HG03175 (cell line): ENCODE data around the gene DDHD1.

Experiments
- ATAC-seq: cut with Tn5 transposase; IDR thresholded peaks from one replicate; pipeline ENCODE4 v1.9.1; 2021; ENCODE audit warnings: mild to moderate bottlenecking, moderate library complexity; ENCODE audit not compliant: unreplicated experiment

The DDHD1 gene

GRCh38 chr14:53035336-53036210 is 117.5 kb downstream of the DDHD1 start:
- no peak for ATAC-seq

DNA sequence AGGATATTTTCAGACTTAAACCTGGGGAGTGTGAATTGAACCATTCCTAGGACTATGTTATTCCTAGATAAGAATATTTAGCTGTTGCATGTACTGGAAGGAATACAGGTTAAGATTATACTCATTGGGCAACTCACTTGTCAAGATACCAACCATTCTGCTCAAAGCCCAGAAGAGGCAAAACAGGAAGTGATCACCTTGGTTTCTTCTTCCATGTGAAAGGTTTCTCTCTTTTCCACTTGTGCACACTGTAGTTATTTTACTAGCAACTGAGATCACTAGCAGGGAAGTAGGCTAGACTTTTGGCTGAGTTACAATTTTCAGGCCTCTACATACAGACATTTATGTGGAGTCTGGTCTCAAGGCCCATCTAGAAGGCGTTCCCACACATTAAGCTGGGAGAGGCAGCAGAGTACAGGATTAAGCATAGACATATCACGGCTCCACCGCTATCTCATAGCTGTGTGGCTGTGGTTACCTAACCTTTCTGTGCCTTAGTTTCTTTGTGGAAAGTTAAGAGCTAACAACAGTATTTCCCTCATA is 118.4 kb downstream of the DDHD1 start:
- ATAC-seq, result no peak

- ATAC-seq, result no peak
These were observed 119.1 kb downstream of the DDHD1 start for GRCh38 chr14:53034036-53034435.

- ATAC-seq, result no peak
These were observed 120.2 kb downstream of the DDHD1 start for GRCh38 chr14:53032838-53033390.

GRCh38 chr14:53032161-53032803 is 120.8 kb downstream of the DDHD1 start:
- ATAC-seq, result no peak

- no peak for ATAC-seq
These were observed 125.6 kb downstream of the DDHD1 start for GRCh38 chr14:53027562-53027961.

GRCh38 chr14:53027041-53027440 is 126.1 kb downstream of the DDHD1 start:
- ATAC-seq, result no peak

DNA sequence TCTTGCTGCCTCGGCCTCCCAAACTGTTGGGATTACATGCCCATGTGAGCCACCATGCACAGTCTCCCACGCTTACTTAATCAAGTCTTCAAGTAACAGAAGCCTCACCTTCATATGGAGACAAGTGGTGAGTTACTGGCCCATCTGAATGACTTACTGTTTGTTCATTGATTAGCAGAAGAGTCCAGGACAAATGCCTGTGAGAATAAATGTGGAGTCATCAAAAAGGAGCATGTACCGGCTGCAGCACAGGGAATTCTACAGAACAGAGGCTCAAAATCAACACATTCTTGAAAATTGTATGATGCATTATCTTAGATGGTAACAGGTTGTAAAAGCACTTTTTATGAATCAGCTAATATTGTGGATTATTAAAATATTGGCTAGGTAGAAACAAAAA is 129.8 kb downstream of the DDHD1 start:
- ATAC-seq, result no peak

DNA sequence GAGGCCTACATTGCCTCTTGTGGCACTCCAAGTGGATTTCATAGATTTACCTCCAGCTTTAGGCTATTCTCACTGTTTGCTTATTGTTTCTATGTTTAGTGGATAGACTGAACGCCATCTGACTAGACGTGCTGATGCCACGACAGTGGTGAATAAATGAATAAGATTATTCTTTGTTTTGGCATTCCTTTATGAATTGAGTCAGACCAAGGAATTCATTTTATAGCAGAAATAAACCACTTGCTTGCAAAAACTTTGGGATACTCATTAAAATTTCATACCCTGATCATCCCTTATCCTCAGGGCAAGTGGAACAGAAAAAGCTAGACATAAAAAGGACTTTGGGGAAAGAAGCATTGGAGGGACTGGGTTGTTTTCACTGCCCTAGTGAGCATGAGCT is 130.5 kb downstream of the DDHD1 start:
- no peak for ATAC-seq

- ATAC-seq, result no peak
These were observed 132.8 kb downstream of the DDHD1 start for GRCh38 chr14:53020193-53020932.

- no peak for ATAC-seq
These were observed 133.7 kb downstream of the DDHD1 start for GRCh38 chr14:53019406-53019805.

GRCh38 chr14:53017837-53018236 is 135.3 kb downstream of the DDHD1 start:
- no peak for ATAC-seq

GRCh38 chr14:53016919-53017318 is 136.2 kb downstream of the DDHD1 start:
- ATAC-seq, result no peak

DNA sequence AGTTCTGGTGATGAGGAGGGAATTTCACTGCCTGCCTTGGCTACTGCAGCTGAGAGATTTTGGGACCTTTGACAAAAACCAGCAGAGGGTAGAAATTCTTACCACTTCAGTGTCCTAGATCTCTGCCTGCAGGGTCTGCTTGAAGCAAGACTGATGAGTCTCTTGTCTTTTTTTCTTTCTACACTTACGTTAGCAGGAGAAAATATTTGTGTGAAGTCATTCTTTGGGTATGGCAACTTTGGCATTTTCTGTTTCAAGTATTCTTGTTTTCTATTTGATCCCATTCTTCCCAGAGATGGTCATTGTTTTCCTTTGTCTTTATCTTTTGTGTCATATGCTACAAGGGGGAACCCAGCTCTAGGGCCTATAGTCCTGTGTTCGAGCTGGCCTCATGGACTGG is 136.6 kb downstream of the DDHD1 start:
- no peak for ATAC-seq

DNA sequence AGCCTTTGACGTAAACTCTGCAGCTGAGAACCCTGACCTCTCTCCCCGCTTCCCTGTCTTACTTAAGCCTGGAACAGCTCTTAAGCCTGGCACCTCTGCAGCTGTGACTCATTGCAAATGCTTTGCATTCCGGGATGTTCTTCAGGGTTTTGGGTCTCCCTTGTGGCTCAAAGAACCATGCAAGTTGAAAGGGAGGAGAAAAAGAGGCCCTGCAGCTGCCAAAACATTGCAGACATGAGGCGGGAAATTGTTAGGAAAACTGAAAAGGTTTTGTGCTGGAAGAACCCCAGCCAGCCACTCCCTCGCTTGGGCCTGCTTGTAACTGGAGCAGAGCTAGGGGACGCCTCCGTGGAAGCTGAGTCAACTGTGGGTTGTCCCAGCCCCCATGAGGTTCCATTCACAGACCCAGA is 142.1 kb downstream of the DDHD1 start:
- ATAC-seq, result no peak

DNA sequence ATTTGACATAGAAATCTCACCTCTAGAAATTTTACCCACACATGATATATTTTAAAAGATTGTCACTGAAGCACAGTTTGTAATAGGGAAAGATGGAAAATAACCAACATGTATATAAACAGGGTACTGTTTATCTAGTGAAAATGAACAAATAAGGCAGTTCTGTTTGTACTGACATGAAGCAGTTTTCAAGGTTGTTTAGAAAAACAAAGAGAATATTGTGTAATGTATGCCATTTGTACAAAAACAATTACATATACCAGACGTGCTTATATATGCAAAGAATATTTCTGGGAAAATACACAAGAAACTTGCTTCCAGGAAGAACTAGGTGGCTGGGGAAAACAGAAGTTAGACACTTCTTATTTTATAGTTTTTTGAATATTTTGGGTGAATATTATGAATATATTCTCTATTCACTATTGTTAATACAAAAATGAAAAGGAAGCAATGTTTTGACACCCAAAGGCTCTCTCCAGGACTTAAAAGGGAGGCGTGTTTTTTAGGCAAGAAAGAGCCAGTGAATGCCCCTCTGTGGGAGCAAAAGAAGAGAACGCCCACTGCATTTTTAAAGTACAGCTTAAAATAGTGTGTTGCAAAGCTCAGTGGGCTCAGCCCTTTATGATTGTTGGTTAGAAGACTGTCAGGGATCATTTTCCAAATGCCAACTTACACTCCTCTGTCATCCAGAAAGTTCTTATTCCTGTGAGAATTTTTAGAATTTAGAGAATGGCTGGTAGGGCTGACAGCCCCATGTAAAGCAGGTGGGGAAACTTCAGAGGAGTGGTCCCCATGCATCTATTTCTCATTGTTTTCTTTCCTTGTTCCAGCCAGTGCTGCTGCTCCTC is 142.7 kb downstream of the DDHD1 start:
- ATAC-seq, result no peak

DNA sequence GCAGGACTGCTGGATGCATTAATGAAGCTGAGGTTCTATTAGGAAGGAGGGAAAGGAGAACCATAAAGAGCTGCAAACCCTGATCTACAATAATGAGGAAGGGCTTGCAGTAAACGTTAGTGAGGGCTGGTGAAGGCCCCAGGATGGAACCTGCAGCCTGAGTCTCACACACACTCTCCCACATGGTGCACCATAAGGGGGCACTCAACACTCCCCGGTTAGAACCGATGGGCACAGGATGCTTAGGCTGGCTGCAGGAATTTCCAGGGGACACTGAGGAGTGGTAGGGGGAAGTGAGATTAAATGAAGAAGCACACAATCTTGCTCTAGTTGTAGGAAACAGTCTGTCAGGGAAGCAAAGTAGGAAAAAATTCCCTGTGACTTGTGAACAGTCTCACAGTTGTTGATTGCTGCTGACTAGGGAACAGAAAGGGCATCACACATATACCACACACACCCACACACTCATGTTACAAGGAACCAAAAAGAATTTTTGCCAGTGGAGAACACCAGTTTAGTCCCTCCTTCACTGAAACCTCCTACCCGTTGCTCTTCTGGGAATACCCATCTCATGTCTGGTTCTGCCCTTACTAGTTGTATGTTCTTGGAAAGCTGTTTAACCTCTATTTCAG is 146.1 kb downstream of the DDHD1 start:
- no peak for ATAC-seq

DNA sequence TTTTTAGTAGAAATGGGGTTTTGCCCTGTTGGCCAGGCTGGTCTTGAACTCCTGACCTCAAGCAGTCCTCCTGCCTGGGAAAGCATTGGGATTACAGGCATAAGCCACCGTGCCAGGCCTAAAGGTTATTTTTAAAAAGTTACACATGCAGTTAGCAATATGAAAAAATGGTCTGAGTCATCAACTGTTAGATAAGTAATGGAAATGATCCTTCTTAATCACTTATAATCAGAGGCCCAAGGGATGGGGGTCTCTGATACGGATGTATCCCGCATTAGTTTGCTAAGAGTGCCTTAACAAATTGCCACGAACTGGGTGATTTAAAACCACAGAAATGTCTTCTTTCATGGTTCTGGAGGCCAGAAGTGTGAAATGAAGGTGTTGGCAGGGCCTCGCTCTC is 148.1 kb downstream of the DDHD1 start:
- ATAC-seq, result no peak

GRCh38 chr14:53003776-53004175 is 149.3 kb downstream of the DDHD1 start:
- ATAC-seq, result no peak

- ATAC-seq, result no peak
These were observed 150.5 kb downstream of the DDHD1 start for GRCh38 chr14:53002576-53002975.
